LHCN-M2 (cell line): ENCODE data around the gene TANGO2. TPM values are rescaled to one million over a fixed set of nuclear protein-coding genes. Genes with fewer than 3 reads are reported as not detected.

ENCODE experiments used
- total RNA-seq: library from RNA; depleted of rRNA; stranded (reverse); fragments of >200 nt; gene quantifications from 2 replicates; pipeline ENCODE4 v1.2.3, GENCODE V29; 2014; rRNA removed

TANGO2 gene
- total RNA-seq, 1 experiment from 2014 or later, result 30.8 TPM

Other genes starting within 250 kb of the TANGO2 start
- gene GNB1L, start 166.2 kb upstream of the TANGO2 start, total RNA-seq, result 11.3 and 14.0 TPM in 2 replicates
- gene RTL10, start 166.2 kb upstream of the TANGO2 start, total RNA-seq, result 13.3 and 14.9 TPM in 2 replicates
- 290 and 350 TPM in 2 replicates for gene COMT, start 79.3 kb upstream of the TANGO2 start, total RNA-seq
- gene TXNRD2, start 79.3 kb upstream of the TANGO2 start, total RNA-seq, result 39.5 TPM in 2 replicates
- 4.5 and 6.4 TPM in 2 replicates for gene ARVCF, start 4.3 kb upstream of the TANGO2 start, total RNA-seq
- 29.4 and 30.9 TPM in 2 replicates for gene DGCR8, start 59.1 kb downstream of the TANGO2 start, total RNA-seq
- gene RANBP1, start 95.0 kb downstream of the TANGO2 start, total RNA-seq, result 843 and 851 TPM in 2 replicates
- gene TRMT2A, start 96.1 kb downstream of the TANGO2 start, total RNA-seq, result 35.8 and 50.4 TPM in 2 replicates
- 14.8 and 19.6 TPM in 2 replicates for gene ZDHHC8, start 110.7 kb downstream of the TANGO2 start, total RNA-seq
- gene CCDC188, start 129.9 kb downstream of the TANGO2 start, total RNA-seq, result 1.8 and 2.7 TPM in 2 replicates
- gene RTN4R, start 247.2 kb downstream of the TANGO2 start, total RNA-seq, result 0.63 TPM in 1 of 2 replicates, not detected in the other